ENCODE data around the gene UQCRQ.

DNA sequence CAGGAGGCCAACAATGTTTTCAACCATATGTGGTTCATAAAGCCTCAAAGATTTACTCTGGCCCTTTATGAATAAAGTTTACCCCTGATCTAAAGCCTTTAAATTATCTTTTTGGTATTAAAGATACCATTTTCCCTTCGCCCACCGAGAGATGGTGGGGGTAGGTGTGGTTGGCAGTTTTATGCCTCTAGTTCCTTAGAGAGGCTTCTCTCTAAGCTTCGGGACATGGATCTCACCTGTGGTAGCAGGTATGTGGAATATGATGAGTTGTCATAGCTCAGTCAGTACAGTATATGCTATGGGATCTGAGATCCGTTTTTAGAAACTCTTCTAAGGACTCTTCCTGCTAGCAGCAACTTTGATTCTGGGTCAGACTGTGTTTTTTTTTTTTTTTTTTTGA, 2.3 kb downstream of the UQCRQ start:
- TF ChIP-seq POLR2A (IDR thresholded peaks at IDR 0.05; ENCODE audit: low read length), result no peak
- TF ChIP-seq CTCF (IDR thresholded peaks at IDR 0.05), result no peak
- TF ChIP-seq, protein P1, sequence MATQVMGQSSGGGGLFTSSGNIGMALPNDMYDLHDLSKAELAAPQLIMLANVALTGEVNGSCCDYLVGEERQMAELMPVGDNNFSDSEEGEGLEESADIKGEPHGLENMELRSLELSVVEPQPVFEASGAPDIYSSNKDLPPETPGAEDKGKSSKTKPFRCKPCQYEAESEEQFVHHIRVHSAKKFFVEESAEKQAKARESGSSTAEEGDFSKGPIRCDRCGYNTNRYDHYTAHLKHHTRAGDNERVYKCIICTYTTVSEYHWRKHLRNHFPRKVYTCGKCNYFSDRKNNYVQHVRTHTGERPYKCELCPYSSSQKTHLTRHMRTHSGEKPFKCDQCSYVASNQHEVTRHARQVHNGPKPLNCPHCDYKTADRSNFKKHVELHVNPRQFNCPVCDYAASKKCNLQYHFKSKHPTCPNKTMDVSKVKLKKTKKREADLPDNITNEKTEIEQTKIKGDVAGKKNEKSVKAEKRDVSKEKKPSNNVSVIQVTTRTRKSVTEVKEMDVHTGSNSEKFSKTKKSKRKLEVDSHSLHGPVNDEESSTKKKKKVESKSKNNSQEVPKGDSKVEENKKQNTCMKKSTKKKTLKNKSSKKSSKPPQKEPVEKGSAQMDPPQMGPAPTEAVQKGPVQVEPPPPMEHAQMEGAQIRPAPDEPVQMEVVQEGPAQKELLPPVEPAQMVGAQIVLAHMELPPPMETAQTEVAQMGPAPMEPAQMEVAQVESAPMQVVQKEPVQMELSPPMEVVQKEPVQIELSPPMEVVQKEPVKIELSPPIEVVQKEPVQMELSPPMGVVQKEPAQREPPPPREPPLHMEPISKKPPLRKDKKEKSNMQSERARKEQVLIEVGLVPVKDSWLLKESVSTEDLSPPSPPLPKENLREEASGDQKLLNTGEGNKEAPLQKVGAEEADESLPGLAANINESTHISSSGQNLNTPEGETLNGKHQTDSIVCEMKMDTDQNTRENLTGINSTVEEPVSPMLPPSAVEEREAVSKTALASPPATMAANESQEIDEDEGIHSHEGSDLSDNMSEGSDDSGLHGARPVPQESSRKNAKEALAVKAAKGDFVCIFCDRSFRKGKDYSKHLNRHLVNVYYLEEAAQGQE (IDR thresholded peaks at IDR 0.05), result no peak
- TF ChIP-seq BHLHE40 (IDR thresholded peaks at IDR 0.05; ENCODE audit: low read depth, low read length), result no peak
- TF ChIP-seq SREBF2 (IDR thresholded peaks at IDR 0.05), result no peak
- TF ChIP-seq RAD21 (conservative IDR thresholded peaks at IDR 0.05 in 1 of 2, IDR thresholded peaks at IDR 0.05 in 1 of 2), result no peak
- TF ChIP-seq MYC (IDR thresholded peaks at IDR 0.05; ENCODE audit: borderline replicate concordance, low read length), result no peak
- TF ChIP-seq, protein P2, sequence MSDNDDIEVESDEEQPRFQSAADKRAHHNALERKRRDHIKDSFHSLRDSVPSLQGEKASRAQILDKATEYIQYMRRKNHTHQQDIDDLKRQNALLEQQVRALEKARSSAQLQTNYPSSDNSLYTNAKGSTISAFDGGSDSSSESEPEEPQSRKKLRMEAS (IDR thresholded peaks at IDR 0.05), result no peak
- TF ChIP-seq MAFK (IDR thresholded peaks at IDR 0.05; ENCODE audit: partially characterized antibody), result no peak

Data from A549 (cell line).